Measurements from ENCODE around the gene ZBTB43. TPM values are rescaled to one million over a fixed set of nuclear protein-coding genes. Genes with fewer than 3 reads are reported as not detected.

Gene ZBTB43
- total and polyA plus RNA-seq, 2 of the 4 experiments (the other 2 are of a cell fraction), result 4.5 to 15.1 TPM

- BruUV-seq (replicated peaks), result no TSS peak
- no peak overlapping the region for H2BK20ac ChIP-seq (ENCODE audit: low read depth, low read length)
- no peak overlapping the region for H3K18ac ChIP-seq (ENCODE audit: low read depth, low read length)
- H3K9me3 ChIP-seq (ENCODE audit: control insufficient read depth, insufficient read depth, low read length), result no peaks in the 10 kb centered on the region
- no peak overlapping the region for H3K9ac ChIP-seq (ENCODE audit: low read depth, low read length)
- H2AK5ac ChIP-seq (ENCODE audit: low read depth, low read length), result no peak overlapping the region
- no peaks in the 10 kb centered on the region for H3K9me1 ChIP-seq (ENCODE audit: insufficient read depth, low read length)
- no peak overlapping the region for H4K8ac ChIP-seq (ENCODE audit: low read depth in 2 of 2, low read length in 2 of 2)
- TF ChIP-seq RCOR1 (IDR thresholded peaks at IDR 0.05; ENCODE audit: insufficient replicate concordance, low read length) (no peak), CHD1 (IDR thresholded peaks at IDR 0.05; ENCODE audit: low read depth, low read length) (no peak), USF2 (IDR thresholded peaks at IDR 0.05; ENCODE audit: low read depth, low read length) (no peak), CEBPB (IDR thresholded peaks at IDR 0.05; ENCODE audit: low read depth, low read length) (no peak), MXI1 (IDR thresholded peaks at IDR 0.05; ENCODE audit: borderline replicate concordance, low read depth, low read length) (no peak), MAZ (IDR thresholded peaks at IDR 0.05; ENCODE audit: borderline replicate concordance, low read depth, low read length) (no peak), RAD21 (IDR thresholded peaks at IDR 0.05; ENCODE audit: low read length) (no peak), SMC3 (IDR thresholded peaks at IDR 0.05; ENCODE audit: low read depth, low read length) (no peak), MAFK (IDR thresholded peaks at IDR 0.05; ENCODE audit: low read depth, low read length) (no peak), BHLHE40 (IDR thresholded peaks at IDR 0.05; ENCODE audit: low read depth, low read length) (no peak), FOS (IDR thresholded peaks at IDR 0.05; ENCODE audit: low read depth, low read length) (no peak), NFE2L2 (IDR thresholded peaks at IDR 0.05; ENCODE audit: low read depth, low read length) (no peak), POLR2A (IDR thresholded peaks at IDR 0.05; ENCODE audit: low read depth, low read length) (no peak), RFX5 (IDR thresholded peaks at IDR 0.05; ENCODE audit: low read depth, low read length) (no peak)
- TF ChIP-seq, protein P1, sequence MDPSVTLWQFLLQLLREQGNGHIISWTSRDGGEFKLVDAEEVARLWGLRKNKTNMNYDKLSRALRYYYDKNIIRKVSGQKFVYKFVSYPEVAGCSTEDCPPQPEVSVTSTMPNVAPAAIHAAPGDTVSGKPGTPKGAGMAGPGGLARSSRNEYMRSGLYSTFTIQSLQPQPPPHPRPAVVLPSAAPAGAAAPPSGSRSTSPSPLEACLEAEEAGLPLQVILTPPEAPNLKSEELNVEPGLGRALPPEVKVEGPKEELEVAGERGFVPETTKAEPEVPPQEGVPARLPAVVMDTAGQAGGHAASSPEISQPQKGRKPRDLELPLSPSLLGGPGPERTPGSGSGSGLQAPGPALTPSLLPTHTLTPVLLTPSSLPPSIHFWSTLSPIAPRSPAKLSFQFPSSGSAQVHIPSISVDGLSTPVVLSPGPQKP (IDR thresholded peaks at IDR 0.05; ENCODE audit: borderline replicate concordance, low read depth, low read length), result no peak
- TF ChIP-seq, protein P2, sequence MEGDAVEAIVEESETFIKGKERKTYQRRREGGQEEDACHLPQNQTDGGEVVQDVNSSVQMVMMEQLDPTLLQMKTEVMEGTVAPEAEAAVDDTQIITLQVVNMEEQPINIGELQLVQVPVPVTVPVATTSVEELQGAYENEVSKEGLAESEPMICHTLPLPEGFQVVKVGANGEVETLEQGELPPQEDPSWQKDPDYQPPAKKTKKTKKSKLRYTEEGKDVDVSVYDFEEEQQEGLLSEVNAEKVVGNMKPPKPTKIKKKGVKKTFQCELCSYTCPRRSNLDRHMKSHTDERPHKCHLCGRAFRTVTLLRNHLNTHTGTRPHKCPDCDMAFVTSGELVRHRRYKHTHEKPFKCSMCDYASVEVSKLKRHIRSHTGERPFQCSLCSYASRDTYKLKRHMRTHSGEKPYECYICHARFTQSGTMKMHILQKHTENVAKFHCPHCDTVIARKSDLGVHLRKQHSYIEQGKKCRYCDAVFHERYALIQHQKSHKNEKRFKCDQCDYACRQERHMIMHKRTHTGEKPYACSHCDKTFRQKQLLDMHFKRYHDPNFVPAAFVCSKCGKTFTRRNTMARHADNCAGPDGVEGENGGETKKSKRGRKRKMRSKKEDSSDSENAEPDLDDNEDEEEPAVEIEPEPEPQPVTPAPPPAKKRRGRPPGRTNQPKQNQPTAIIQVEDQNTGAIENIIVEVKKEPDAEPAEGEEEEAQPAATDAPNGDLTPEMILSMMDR (conservative IDR thresholded peaks at IDR 0.05; ENCODE audit: low read depth, low read length), result no peak
- no CpG with 5 or more reads among the region's 1 CpG for WGBS, 2 experiments (ENCODE audit: extremely low coverage in 2 of 2, insufficient read length in 1 of 2)
- H3K4me1 ChIP-seq (ENCODE audit: control insufficient read depth, insufficient read depth, low read length), result peaks cover 6% of the 10 kb centered on the region
- H3K4me3 ChIP-seq (ENCODE audit: insufficient read depth, low read depth, low read length), result no peak overlapping the region
- no peak overlapping the region for H2BK15ac ChIP-seq (ENCODE audit: low read depth, low read length)
- H3K4ac ChIP-seq (ENCODE audit: low read depth, low read length), result no peak overlapping the region
- CTCF ChIA-PET, result interaction anchor here (0.7 to 1.0 kb wide), 2 partner anchors 78 to 620 kb away, joined by 3 read pairs; no protein-coding TSS in a partner anchor
- H4K5ac ChIP-seq (ENCODE audit: low read depth, low read length), result no peak overlapping the region
- no peak for DNase-seq
- H4K20me1 ChIP-seq (ENCODE audit: insufficient read depth, low read length), result no peaks in the 10 kb centered on the region
- no peak overlapping the region for H2AK9ac ChIP-seq (replicated peaks; ENCODE audit: low read depth, low read length, poor library complexity)
- H3K79me1 ChIP-seq (ENCODE audit: low read depth in 1 of 2, low read length in 2 of 2), result no peaks in the 10 kb centered on the region
- POLR2A ChIA-PET (ENCODE audit: unreplicated experiment), result no interaction called here
- no peak overlapping the region for H3K4me2 ChIP-seq (ENCODE audit: low read depth, low read length)
- no peak overlapping the region for H3K14ac ChIP-seq (replicated peaks; ENCODE audit: low read depth, low read length)
- H3K27ac ChIP-seq (ENCODE audit: insufficient read depth, low read length), result no peak overlapping the region
- no peak for ATAC-seq (ENCODE audit: low read depth)
- dilution Hi-C loops (cut with HindIII; ENCODE audit: low sequenced_read_pairs, unreplicated experiment) (no loop called here), in situ Hi-C loops (cut with MboI; ENCODE audit: low sequenced_read_pairs) (loop anchor here (5.0 kb wide), 2 partner anchors 77 to 172 kb away; partner anchors contain the start of gene LMX1B), intact Hi-C loops (cut with micrococcal nuclease) (loop anchor here (5.0 kb wide), 1 partner anchor 187 kb away; no protein-coding TSS in a partner anchor)
- no peak overlapping the region for H3K23ac ChIP-seq (ENCODE audit: low read depth, low read length)
- H3K56ac ChIP-seq (ENCODE audit: extremely low read depth, insufficient read depth, low read length), result no peak overlapping the region
- no peak overlapping the region for H2BK5ac ChIP-seq (ENCODE audit: low read depth, low read length, poor library complexity, severe bottlenecking)
- H2BK120ac ChIP-seq (ENCODE audit: low read depth, low read length), result no peak overlapping the region
- no peak overlapping the region for H2AFZ ChIP-seq (replicated peaks; ENCODE audit: low read length, poor library complexity)
- H4K91ac ChIP-seq (ENCODE audit: insufficient read depth, low read depth, low read length), result no peak overlapping the region
- H3K27me3 ChIP-seq (ENCODE audit: control insufficient read depth, insufficient read depth, low read length), result peaks cover 26% of the 10 kb centered on the region
- no peaks in the 10 kb centered on the region for H3K36me3 ChIP-seq (ENCODE audit: control insufficient read depth, insufficient read depth, low read length)
Observed at GRCh38 chr9:126783949-126784348, 20.9 kb upstream of the ZBTB43 start.

Data from IMR-90 (cell line).